GM11168 (cell line): ENCODE results near the gene SPACDR.

Source experiments
- in situ Hi-C: fragments of 300-500 bp; cut with MboI; formaldehyde crosslinking; loops from one replicate; pipeline ENCODE4 v1.12.0; 2022; ENCODE audit warnings: low sequenced_read_pairs; ENCODE audit not compliant: unreplicated experiment

The SPACDR gene

DNA sequence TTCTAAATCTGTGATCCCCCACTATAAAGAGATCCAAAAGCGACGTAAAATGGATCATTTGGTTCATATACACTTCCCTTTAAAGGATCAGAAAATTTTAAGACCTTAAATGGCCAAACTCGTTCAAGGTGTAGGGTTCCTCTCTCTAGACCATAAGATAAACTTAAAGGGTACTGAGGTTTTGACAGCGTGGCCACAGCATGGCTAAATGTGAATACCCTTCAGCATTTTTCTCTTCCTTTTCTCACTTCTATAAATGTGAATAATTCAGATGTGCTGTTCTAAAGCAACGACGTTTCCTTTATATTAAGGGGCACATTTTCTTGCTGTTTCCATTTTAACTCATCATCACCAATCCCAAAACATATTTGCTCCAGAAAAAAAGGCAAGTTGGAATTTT, 40.7 kb downstream of the SPACDR start:
- in situ Hi-C loops = no loop called here

DNA sequence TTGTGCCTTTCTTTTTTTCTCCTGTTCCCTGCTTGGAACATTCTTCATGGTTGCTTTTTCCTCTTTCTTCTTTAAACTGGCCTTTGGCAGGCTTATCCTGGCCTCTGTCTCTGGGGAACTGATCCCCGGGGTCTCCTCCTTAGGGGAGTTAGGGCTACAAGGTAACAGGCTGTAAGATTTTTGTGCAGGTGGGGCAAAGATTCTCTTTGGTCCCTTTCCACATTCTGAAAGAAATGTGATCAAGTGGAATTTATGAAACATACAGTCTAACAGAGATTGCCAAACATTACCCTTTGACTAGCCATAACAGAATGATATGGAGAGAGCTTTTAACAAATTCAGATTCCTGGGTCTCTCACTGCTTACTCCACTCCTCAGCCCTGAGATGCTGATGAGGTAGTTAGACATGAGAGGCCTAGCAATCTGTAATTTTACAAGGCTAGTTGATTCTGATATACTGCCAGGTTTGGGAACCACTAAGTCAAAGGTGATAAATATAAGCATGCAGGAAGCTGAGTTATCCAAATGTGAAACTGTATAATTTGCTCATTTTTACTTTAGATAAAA, 44.3 kb downstream of the SPACDR start:
- in situ Hi-C loops = no loop called here

DNA sequence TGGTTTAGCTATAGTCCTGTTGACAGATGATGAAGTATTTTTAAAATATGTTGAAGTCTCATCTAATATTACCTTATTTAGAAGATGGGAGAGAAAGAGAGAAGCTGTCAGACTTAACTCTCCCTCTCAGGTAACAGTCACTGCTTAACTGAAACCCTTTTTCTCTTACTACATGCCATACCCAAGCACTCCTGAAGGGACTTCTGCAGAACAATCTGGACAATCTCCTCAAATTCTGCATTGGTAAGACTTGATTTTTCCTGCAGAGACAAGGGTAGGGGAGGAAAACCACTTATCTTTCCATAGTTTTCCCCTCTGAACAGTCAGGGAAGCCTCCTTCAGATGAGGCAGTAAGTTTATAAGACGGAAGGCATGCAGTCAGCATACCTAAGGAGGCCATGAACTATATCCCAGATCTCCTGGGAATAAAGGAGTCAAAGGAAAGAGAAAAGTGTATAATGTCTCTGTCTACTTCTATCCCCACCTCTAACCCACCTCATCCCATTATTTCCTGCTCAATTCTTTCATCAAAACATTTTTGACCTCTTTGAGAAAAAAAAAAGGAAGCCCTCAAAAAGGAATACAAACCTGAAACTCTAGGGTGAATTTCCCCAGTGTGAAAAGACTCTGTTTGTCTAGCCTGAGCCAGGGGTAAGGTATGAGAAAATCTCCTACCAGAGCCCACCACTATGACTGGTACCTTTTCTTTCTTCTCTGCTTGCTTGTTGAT, 45.0 kb downstream of the SPACDR start:
- in situ Hi-C loops = no loop called here

DNA sequence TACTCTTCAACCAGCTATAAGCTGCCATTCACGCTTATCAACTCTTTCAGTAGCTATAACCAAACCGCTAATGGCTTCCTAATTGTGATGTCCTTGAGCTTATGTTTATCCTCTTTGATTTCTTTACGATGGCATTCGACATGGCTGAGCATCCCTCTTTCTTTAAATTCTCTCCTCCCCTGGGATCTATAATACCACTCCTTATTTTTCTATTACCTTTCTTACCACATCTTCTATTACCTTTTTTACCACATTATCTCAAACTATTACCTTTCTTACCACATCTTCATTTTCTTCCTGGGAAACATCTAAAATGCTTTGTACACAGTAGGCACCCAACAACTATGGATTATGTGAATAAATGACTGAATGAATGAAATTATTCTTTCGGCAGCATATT, 48.6 kb downstream of the SPACDR start:
- in situ Hi-C loops = no loop called here

DNA sequence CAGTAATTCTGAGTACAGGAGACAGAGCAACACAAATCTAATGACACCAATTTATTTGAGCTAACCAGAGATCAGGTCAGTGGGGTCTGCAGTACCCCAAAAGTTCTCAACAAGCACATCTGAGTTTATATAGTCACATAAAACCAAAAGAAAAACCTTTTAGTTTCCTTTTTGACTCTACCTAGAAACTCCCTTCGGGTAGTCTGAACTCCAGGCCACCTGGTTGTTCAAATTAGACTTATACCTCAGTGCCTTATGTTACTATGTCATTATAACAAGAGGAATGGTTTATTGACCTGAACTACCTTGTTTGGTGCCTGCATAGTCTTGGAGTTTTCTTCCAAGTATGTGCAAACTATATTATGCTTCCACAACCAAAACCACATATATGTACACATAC, 50.2 kb downstream of the SPACDR start:
- in situ Hi-C loops = no loop called here

DNA sequence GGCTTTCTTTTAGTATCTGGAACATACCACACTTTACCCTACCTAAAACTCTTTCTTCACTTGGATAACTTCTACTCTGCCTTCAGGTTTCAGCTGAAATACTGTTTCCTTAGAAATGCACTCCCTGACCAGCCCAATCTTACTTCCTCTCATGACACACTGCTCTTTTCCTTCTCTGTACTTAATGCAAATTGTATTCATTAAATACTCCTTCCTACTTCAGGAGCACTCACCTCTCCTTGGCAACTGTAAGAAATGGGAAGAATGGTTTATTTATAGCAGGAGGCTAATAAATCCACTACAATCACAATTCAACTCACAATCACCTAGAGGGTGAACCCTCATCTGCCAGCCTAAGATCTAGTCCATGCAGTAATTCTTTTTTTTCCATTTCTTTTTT, 50.7 kb downstream of the SPACDR start:
- in situ Hi-C loops = no loop called here

DNA sequence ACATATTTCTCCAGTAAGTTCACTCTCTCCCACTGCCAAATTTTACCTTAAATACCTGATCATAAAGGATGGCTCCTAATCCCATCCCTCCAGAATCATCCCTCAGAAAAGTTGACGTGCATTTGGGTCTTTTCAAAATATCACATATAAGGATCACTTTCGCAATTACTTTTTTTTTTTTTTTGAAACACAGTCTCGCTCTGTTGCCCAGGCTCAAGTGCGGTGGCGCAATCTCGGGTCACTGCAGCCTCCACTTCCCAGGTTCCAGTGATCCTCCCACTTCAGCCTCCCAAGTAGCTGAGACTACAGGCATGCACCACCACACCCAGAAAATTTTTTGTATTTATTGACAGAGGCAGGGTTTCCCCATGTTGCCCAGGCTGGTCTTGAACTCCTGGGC, 53.0 kb downstream of the SPACDR start:
- in situ Hi-C loops = no loop called here

DNA sequence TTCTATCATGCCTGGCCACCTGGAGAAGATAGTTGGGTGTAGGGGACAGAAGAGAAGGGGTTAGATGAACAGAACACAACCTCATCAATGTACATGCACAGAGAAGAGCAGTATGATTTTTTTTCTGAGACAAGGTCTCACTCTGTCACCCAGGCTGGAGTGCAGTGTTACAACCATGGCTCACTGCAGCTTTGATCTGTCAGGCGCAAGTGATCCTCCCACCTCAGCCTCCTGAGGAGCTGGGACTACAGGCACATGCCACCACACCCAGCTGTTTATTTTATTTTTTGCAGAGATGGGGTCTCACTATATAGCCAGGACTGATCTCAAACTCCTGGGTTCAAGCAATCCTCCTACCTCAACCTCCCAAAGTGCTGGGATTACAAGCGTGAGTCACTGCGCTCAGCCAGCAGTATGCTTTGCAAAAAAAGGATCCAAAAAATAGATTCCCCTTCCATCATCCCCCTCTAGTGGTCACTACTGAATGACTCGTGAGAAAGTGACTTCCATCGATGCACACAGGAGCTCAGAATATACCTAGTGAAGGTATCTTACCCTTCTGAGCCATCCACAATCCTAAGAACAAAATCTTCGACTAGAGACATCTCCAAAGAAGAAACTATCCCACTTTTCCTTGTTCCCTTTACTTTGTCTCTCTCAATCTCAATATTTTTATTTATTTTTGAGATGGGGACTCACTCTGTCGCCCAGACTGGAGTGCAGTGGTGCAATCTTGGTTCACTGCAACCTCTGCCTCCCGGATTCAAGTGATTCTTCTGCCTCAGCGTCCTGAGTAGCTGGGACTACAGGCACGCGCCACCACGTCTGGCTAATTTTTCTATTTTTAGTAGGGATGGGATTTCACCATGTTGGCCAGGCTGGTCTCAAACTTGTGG, 56.5 kb downstream of the SPACDR start:
- in situ Hi-C loops = loop anchor here (5.0 to 10.0 kb wide), 2 partner anchors 35 to 53 kb away; partner anchors contain the start of genes PILRA and PILRB

DNA sequence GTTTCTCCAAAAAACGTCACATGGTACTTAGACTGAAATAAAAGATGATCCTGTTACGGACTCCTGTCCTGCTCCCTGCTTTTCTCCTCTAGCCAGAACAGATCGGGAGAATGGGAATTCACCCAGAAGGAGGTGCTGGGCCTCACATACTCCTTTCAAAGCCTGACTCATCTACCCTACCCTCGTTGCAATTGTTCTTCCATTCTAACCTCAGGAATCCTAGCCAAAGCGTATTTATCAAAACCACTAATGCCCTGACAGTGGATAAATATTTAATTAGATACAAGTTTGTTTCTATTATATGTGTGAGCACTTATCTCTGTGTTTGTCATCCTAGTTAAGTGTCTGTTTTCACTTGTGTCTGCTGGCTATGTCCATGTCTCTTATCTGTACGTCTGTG, 57.3 kb downstream of the SPACDR start:
- in situ Hi-C loops = loop anchor here (5.0 to 10.0 kb wide), 2 partner anchors 34 to 52 kb away; partner anchors contain the start of genes PILRA and PILRB
